T-cell (primary cell): ENCODE data around the gene EIPR1. TPM values are rescaled to one million over a fixed set of nuclear protein-coding genes. Genes with fewer than 3 reads are reported as not detected.
"Not testable (repeated sequence)": the region's sequence is repeated elsewhere in the genome, so short reads cannot be mapped to it uniquely, and the experiment has no call there.

ENCODE experiments used
- ATAC-seq, 4 experiments: fragments of 200-7000 bp in 3 of 4; fragments of 150-1000 bp in 1 of 4; cut with Tn5 transposase; replicated peaks in 1 of 4; 1 replicate in 3 of 4; 2 replicates in 1 of 4; pipeline ENCODE4 v1.10.0; 2021; ENCODE audit warnings: moderate library complexity in 3 of 4, mild to moderate bottlenecking in 2 of 4, moderate number of reproducible peaks in 1 of 4
- CTCF ChIA-PET, 2 donors: fragments of 300-600 bp; sonication (Branson Sonifier 250); formaldehyde crosslinking; loops; one replicate each; lab custom pipeline; 2022; ENCODE audit warnings: antibody characterized with exemption in 2 of 2; lab: Charles Lee
- POLR2A ChIA-PET, 2 donors: fragments of 300-600 bp; sonication (Branson Sonifier 250); formaldehyde crosslinking; loops; one replicate each; lab custom pipeline; 2022; ENCODE audit warnings: antibody characterized with exemption in 2 of 2; lab: Charles Lee
- DNase-seq, 35 experiments: peaks; one replicate each; pipeline versions ENCODE4 v3.0.0 to v3.0.0-alpha.2; 2013 to 2023
- H3K27ac ChIP-seq: one replicate; pipeline ENCODE4 v1.5.1; 2013; ENCODE audit warnings: low read length
- H3K27me3 ChIP-seq, 2 experiments: replicated peaks in 1 of 2; 1 replicate in 1 of 2; 2 replicates in 1 of 2; pipeline versions ENCODE4 v1.6.1 to v1.7.0; 2013; ENCODE audit warnings: low read length in 1 of 2, mixed read lengths in 1 of 2; ENCODE audit not compliant: control insufficient read depth in 2 of 2, insufficient read depth in 2 of 2; ENCODE audit errors: extremely low read depth in 1 of 2
- H3K36me3 ChIP-seq, 2 donors: 1 replicate in 1 of 2; 2 replicates in 1 of 2; pipeline versions ENCODE4 v1.6.1 to v1.7.0; 2013; ENCODE audit warnings: low read length in 1 of 2; ENCODE audit not compliant: control insufficient read depth in 2 of 2, insufficient read depth in 1 of 2; ENCODE audit errors: extremely low read depth in 1 of 2
- H3K4me1 ChIP-seq, 2 experiments: 1 replicate in 1 of 2; 2 replicates in 1 of 2; pipeline versions ENCODE4 v1.6.1 to v1.7.0; 2013; ENCODE audit warnings: low read length in 2 of 2, mixed read lengths in 1 of 2; ENCODE audit not compliant: insufficient read depth in 2 of 2, control insufficient read depth in 1 of 2; ENCODE audit errors: extremely low read depth in 1 of 2
- H3K4me3 ChIP-seq, 2 donors: 1 replicate in 1 of 2; 2 replicates in 1 of 2; pipeline versions ENCODE4 v1.5.1 to v1.7.0; 2013; ENCODE audit warnings: mild to moderate bottlenecking in 2 of 2, low read length in 1 of 2, moderate library complexity in 1 of 2; ENCODE audit not compliant: control insufficient read depth in 1 of 2; ENCODE audit errors: extremely low read depth in 1 of 2
- H3K9me3 ChIP-seq: 2 replicates; pipeline ENCODE4 v1.7.0; 2013
- H3K27ac Mint-ChIP-seq, 2 donors: one replicate each; pipeline ENCODE4 v1.8.0; 2020 to 2021; ENCODE audit warnings: mild to moderate bottlenecking in 2 of 2, mixed read lengths in 2 of 2
- H3K27me3 Mint-ChIP-seq, 2 donors: one replicate each; pipeline ENCODE4 v1.8.0; 2021 to 2022; ENCODE audit warnings: mixed read lengths in 2 of 2
- H3K36me3 Mint-ChIP-seq: one replicate; pipeline ENCODE4 v1.8.0; 2021; ENCODE audit warnings: mixed read lengths
- H3K4me1 Mint-ChIP-seq, 3 donors: one replicate each; pipeline ENCODE4 v1.8.0; 2020 to 2022; ENCODE audit warnings: mixed read lengths in 3 of 3, mild to moderate bottlenecking in 1 of 3
- H3K4me3 Mint-ChIP-seq, 3 donors: one replicate each; pipeline ENCODE4 v1.8.0; 2020 to 2022; ENCODE audit warnings: mild to moderate bottlenecking in 3 of 3, mixed read lengths in 3 of 3, moderate library complexity in 3 of 3
- H3K9me3 Mint-ChIP-seq, 3 donors: one replicate each; pipeline ENCODE4 v1.8.0; 2020 to 2022; ENCODE audit warnings: mixed read lengths in 3 of 3
- WGBS: methylation state at CpG from one replicate; pipeline ENCODE4 v1.1.5; 2013; ENCODE audit warnings: missing lambda C conversion rate; ENCODE audit not compliant: insufficient coverage; 5-methylcytosine and 5-hydroxymethylcytosine counted together
- total RNA-seq, 35 experiments: library from RNA in 6 of 35; stranded (reverse) in 6 of 35; fragments of 120-200 nt in 1 of 35; gene quantifications; one replicate each; pipeline versions ENCODE4 v1.2.1 to v1.2.4 and lab custom pipeline; 2013 to 2026

The EIPR1 gene
- total RNA-seq, 5 donors from 2014 or later (not counting 1 experiment from before 2014, with no cell fraction given) = 26.0 to 36.4 (median 27.8) TPM

GRCh38 chr2:3288470-3289170 is 89.0 kb downstream of the EIPR1 start:
- Histone ChIP-seq H3K36me3 (peaks cover 0 to 2% of the 10 kb centered on the region in 2 donors), H3K27ac (no peak overlapping the region), H3K4me3 (no peak overlapping the region), H3K27me3 (no peaks in the 10 kb centered on the region), H3K9me3 (no peaks in the 10 kb centered on the region), H3K4me1 (no peaks in the 10 kb centered on the region)
- Mint-ChIP-seq H3K9me3 (peaks cover 0 to 7% (median 0%) of the 10 kb centered on the region in 3 donors), H3K4me1 (peaks cover 6 to 20% (median 7%) of the 10 kb centered on the region in 3 donors), H3K36me3 (peaks cover 29% of the 10 kb centered on the region), H3K4me3 (no peak overlapping the region), H3K27ac (no peak overlapping the region), H3K27me3 (no peaks in the 10 kb centered on the region)
- WGBS = 97% methylated on average over 13 of the region's 20 CpGs
- ChIA-PET POLR2A (no interaction called here), CTCF (no interaction called here)
- DNase-seq = no peak
- ATAC-seq = no peak

GRCh38 chr2:3287896-3288295 is 89.7 kb downstream of the EIPR1 start:
- POLR2A ChIA-PET = no interaction called here
- Mint-ChIP-seq H3K9me3 (peaks cover 0 to 7% (median 0%) of the 10 kb centered on the region in 3 donors), H3K36me3 (peaks cover 29% of the 10 kb centered on the region), H3K27ac (no peak overlapping the region), H3K4me3 (no peak overlapping the region), H3K27me3 (no peaks in the 10 kb centered on the region), H3K4me1 (peaks cover 7 to 23% (median 8%) of the 10 kb centered on the region in 3 donors)
- 96% methylated on average over 9 of the region's 13 CpGs for WGBS
- no peak for ATAC-seq
- Histone ChIP-seq H3K36me3 (peaks cover 0 to 2% of the 10 kb centered on the region in 2 donors), H3K27ac (no peak overlapping the region), H3K9me3 (no peaks in the 10 kb centered on the region), H3K27me3 (no peaks in the 10 kb centered on the region), H3K4me1 (no peaks in the 10 kb centered on the region), H3K4me3 (no peak overlapping the region)
- DNase-seq = no peak
- CTCF ChIA-PET = no interaction called here

GRCh38 chr2:3286646-3287036 is 91.0 kb downstream of the EIPR1 start:
- H3K27me3 Mint-ChIP-seq, H3K27ac ChIP-seq, H3K4me1 ChIP-seq, H3K9me3 ChIP-seq, H3K27ac Mint-ChIP-seq, DNase-seq, POLR2A ChIA-PET, H3K27me3 ChIP-seq, CTCF ChIA-PET, H3K36me3 ChIP-seq, ATAC-seq, H3K4me3 Mint-ChIP-seq, H3K9me3 Mint-ChIP-seq, H3K4me3 ChIP-seq: not testable (repeated sequence)
- peaks cover 26% of the 10 kb centered on the region for H3K36me3 Mint-ChIP-seq
- peaks cover 3 to 27% (median 9%) of the 10 kb centered on the region in 3 donors for H3K4me1 Mint-ChIP-seq
- WGBS = 95% methylated on average over 17 of the region's 17 CpGs

GRCh38 chr2:3285901-3286645 is 91.5 kb downstream of the EIPR1 start:
- Mint-ChIP-seq H3K4me3 (no peak overlapping the region), H3K27ac (no peak overlapping the region), H3K9me3 (peaks cover 0 to 7% (median 0%) of the 10 kb centered on the region in 3 donors), H3K36me3 (peaks cover 30% of the 10 kb centered on the region), H3K27me3 (no peaks in the 10 kb centered on the region), H3K4me1 (peaks cover 3 to 27% (median 9%) of the 10 kb centered on the region in 3 donors)
- no peak overlapping the region for H3K27ac ChIP-seq
- no peaks in the 10 kb centered on the region for H3K27me3 ChIP-seq
- DNase-seq (no peak), ATAC-seq (no peak)
- H3K9me3 ChIP-seq = no peaks in the 10 kb centered on the region
- H3K36me3 ChIP-seq = peaks cover 0 to under 1% of the 10 kb centered on the region in 2 donors
- CTCF ChIA-PET = no interaction called here
- no peak overlapping the region for H3K4me3 ChIP-seq
- 95% methylated on average over 21 of the region's 21 CpGs for WGBS
- POLR2A ChIA-PET = no interaction called here
- H3K4me1 ChIP-seq = no peaks in the 10 kb centered on the region

GRCh38 chr2:3284657-3285630 is 92.7 kb downstream of the EIPR1 start:
- Mint-ChIP-seq H3K9me3 (peaks cover 0 to 7% (median 0%) of the 10 kb centered on the region in 3 donors), H3K36me3 (peaks cover 39% of the 10 kb centered on the region), H3K4me1 (peaks cover 3 to 29% (median 9%) of the 10 kb centered on the region in 3 donors), H3K27me3 (no peaks in the 10 kb centered on the region), H3K27ac (no peak overlapping the region), H3K4me3 (no peak overlapping the region)
- Histone ChIP-seq H3K4me3 (no peak overlapping the region), H3K4me1 (no peaks in the 10 kb centered on the region), H3K27ac (no peak overlapping the region), H3K36me3 (peaks cover 3 to 5% of the 10 kb centered on the region in 2 donors), H3K27me3 (no peaks in the 10 kb centered on the region), H3K9me3 (no peaks in the 10 kb centered on the region)
- ATAC-seq (no peak), DNase-seq (no peak)
- WGBS = 92% methylated on average over 17 of the region's 24 CpGs
- CTCF ChIA-PET = no interaction called here
- POLR2A ChIA-PET = no interaction called here
